IMR-90 (cell line): ENCODE measurements around the gene ARHGAP10.

ENCODE experiments used
- CTCF ChIP-seq: conservative IDR thresholded peaks from 2 replicates; pipeline ENCODE4 v1.5.1; 2012; ENCODE audit warnings: mild to moderate bottlenecking, low read depth, low read length, improper control_type of control experiment
- MAFK ChIP-seq: IDR thresholded peaks from 2 replicates; pipeline ENCODE4 v1.6.1; 2012; ENCODE audit warnings: low read depth, low read length, improper control_type of control experiment
- POLR2A ChIP-seq: IDR thresholded peaks from 2 replicates; pipeline ENCODE4 v1.6.1; 2012; ENCODE audit warnings: mild to moderate bottlenecking, low read depth, low read length
- USF2 ChIP-seq: fragments of 150-350 bp; IDR thresholded peaks from 2 replicates; pipeline ENCODE4 v1.6.1; 2017; ENCODE audit warnings: mild to moderate bottlenecking, antibody characterized with exemption, low read length, low read depth

GRCh38 chr4:147960971-147961370 is 229.1 kb downstream of the ARHGAP10 start:
- TF ChIP-seq USF2 (no peak), POLR2A (no peak), CTCF (no peak), MAFK (no peak)
